Measurements from ENCODE around the gene CLIC4. TPM values are rescaled to one million over a fixed set of nuclear protein-coding genes. Genes with fewer than 3 reads are reported as not detected.

CLIC4 gene
- total RNA-seq, 3 donors from 2014 or later (not counting 1 experiment from before 2014, with no cell fraction given), result 3.8 to 11.5 (median 5.0) TPM

- no peaks in the 10 kb centered on the region for H3K27me3 Mint-ChIP-seq (ENCODE audit: low read depth in 2 of 2)
- no peaks in the 10 kb centered on the region for H3K36me3 Mint-ChIP-seq
- Histone ChIP-seq H3K4me1 (ENCODE audit: control insufficient read depth, insufficient read depth, low read length) (peaks cover 46% of the 10 kb centered on the region), H3K9me3 (ENCODE audit: control insufficient read depth, insufficient read depth, low read length) (no peaks in the 10 kb centered on the region), H3K36me3 (ENCODE audit: control insufficient read depth, insufficient read depth, low read length) (peaks cover 6% of the 10 kb centered on the region), H3K27ac (ENCODE audit: low read length) (peak overlapping the region; percentile 2), H3K27me3 (ENCODE audit: control insufficient read depth, insufficient read depth, low read length) (no peaks in the 10 kb centered on the region), H3K4me3 (ENCODE audit: low read length) (no peak overlapping the region)
- H3K4me1 Mint-ChIP-seq, result peaks cover 53 to 54% of the 10 kb centered on the region in 2 donors
- no peaks in the 10 kb centered on the region for H3K9me3 Mint-ChIP-seq
- H3K4me3 Mint-ChIP-seq, result peak overlapping the region; percentile 81
- ATAC-seq (peak in 2 of 3 donors; percentile 60 to 64), DNase-seq (peak; percentile 21 to 36)
- peak overlapping the region; percentile 68 to 74 for H3K27ac Mint-ChIP-seq
- 14% methylated on average over 20 of the region's 20 CpGs for WGBS (ENCODE audit: insufficient coverage)
- TF ChIP-seq CTCF (IDR thresholded peaks at IDR 0.05), result no peak
- intact Hi-C loops (cut with micrococcal nuclease), result no loop called here
These were observed 125.4 kb downstream of the CLIC4 start for GRCh38 chr1:24870551-24871195.

GRCh38 chr1:24871306-24871901 is 126.2 kb downstream of the CLIC4 start:
- H3K4me1 ChIP-seq (ENCODE audit: control insufficient read depth, insufficient read depth, low read length), result peaks cover 46% of the 10 kb centered on the region
- peak overlapping the region; percentile 2 for H3K27ac ChIP-seq (ENCODE audit: low read length)
- no peak overlapping the region for H3K4me3 ChIP-seq (ENCODE audit: low read length)
- ATAC-seq, result peak in 2 of 3 donors; percentile 45 to 52
- no peaks in the 10 kb centered on the region for H3K27me3 Mint-ChIP-seq (ENCODE audit: low read depth in 2 of 2)
- H3K4me1 Mint-ChIP-seq, result peaks cover 53 to 54% of the 10 kb centered on the region in 2 donors
- H3K36me3 ChIP-seq (ENCODE audit: control insufficient read depth, insufficient read depth, low read length), result peaks cover 4% of the 10 kb centered on the region
- no peak for TF ChIP-seq CTCF (IDR thresholded peaks at IDR 0.05)
- WGBS (ENCODE audit: insufficient coverage), result 61% methylated on average over 11 of the region's 11 CpGs
- peak overlapping the region; percentile 81 for H3K4me3 Mint-ChIP-seq
- H3K36me3 Mint-ChIP-seq, result no peaks in the 10 kb centered on the region
- H3K27ac Mint-ChIP-seq, result peak overlapping the region; percentile 68 to 74
- DNase-seq, result peak in 1 of 2 donors; percentile 13
- no peaks in the 10 kb centered on the region for H3K27me3 ChIP-seq (ENCODE audit: control insufficient read depth, insufficient read depth, low read length)
- intact Hi-C loops (cut with micrococcal nuclease), result no loop called here
- no peaks in the 10 kb centered on the region for H3K9me3 Mint-ChIP-seq
- no peaks in the 10 kb centered on the region for H3K9me3 ChIP-seq (ENCODE audit: control insufficient read depth, insufficient read depth, low read length)

GRCh38 chr1:24872061-24872850 is 127.0 kb downstream of the CLIC4 start:
- Histone ChIP-seq H3K4me3 (ENCODE audit: low read length) (no peak overlapping the region), H3K27me3 (ENCODE audit: control insufficient read depth, insufficient read depth, low read length) (no peaks in the 10 kb centered on the region), H3K27ac (ENCODE audit: low read length) (no peak overlapping the region), H3K9me3 (ENCODE audit: control insufficient read depth, insufficient read depth, low read length) (no peaks in the 10 kb centered on the region), H3K36me3 (ENCODE audit: control insufficient read depth, insufficient read depth, low read length) (no peaks in the 10 kb centered on the region), H3K4me1 (ENCODE audit: control insufficient read depth, insufficient read depth, low read length) (peaks cover 40% of the 10 kb centered on the region)
- no peak for DNase-seq
- peak overlapping the region; percentile 45 for H3K4me3 Mint-ChIP-seq
- no peaks in the 10 kb centered on the region for H3K27me3 Mint-ChIP-seq (ENCODE audit: low read depth in 2 of 2)
- no peak for TF ChIP-seq CTCF (IDR thresholded peaks at IDR 0.05)
- no peaks in the 10 kb centered on the region for H3K36me3 Mint-ChIP-seq
- ATAC-seq, result peak in 1 of 3 donors; percentile 30
- peak overlapping the region; percentile 68 to 74 for H3K27ac Mint-ChIP-seq
- no peaks in the 10 kb centered on the region for H3K9me3 Mint-ChIP-seq
- WGBS (ENCODE audit: insufficient coverage), result 48% methylated on average over 19 of the region's 19 CpGs
- H3K4me1 Mint-ChIP-seq, result peaks cover 49% of the 10 kb centered on the region in 2 donors
- intact Hi-C loops (cut with micrococcal nuclease), result no loop called here

Measured in natural killer cell (primary cell).